ENCODE results near the gene APOA5. TPM values are rescaled to one million over a fixed set of nuclear protein-coding genes. Genes with fewer than 3 reads are reported as not detected.

Gene APOA5
- total RNA-seq, 1 donor from 2014 or later, result not detected

DNA sequence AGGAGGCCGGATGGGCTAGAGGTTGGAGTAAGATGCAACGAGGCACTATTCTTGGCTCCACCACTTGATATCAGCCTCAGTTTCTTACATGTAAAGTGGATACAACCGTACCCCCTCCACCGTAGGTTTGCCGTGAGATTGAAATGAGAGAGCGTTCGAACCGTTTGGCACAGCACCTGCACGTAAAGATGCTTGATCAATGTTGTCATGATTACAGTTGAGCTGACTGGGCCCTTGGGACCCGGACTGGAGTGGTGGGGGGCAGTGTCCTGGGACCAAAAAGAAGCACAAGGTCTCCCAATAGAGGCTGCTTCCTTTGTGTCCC lies 41.8 kb upstream of the APOA5 start:
- no peak for DNase-seq (ENCODE audit: low spot score)
- Mint-ChIP-seq H3K27ac (no peak overlapping the region), H3K27me3 (ENCODE audit: low read depth) (no peaks in the 10 kb centered on the region), H3K36me3 (ENCODE audit: low read depth) (no peaks in the 10 kb centered on the region), H3K9me3 (no peaks in the 10 kb centered on the region), H3K4me3 (ENCODE audit: low read depth) (no peak overlapping the region), H3K4me1 (ENCODE audit: low read depth) (peaks cover 6% of the 10 kb centered on the region)
- intact Hi-C loops (cut with micrococcal nuclease), result no loop called here

DNA sequence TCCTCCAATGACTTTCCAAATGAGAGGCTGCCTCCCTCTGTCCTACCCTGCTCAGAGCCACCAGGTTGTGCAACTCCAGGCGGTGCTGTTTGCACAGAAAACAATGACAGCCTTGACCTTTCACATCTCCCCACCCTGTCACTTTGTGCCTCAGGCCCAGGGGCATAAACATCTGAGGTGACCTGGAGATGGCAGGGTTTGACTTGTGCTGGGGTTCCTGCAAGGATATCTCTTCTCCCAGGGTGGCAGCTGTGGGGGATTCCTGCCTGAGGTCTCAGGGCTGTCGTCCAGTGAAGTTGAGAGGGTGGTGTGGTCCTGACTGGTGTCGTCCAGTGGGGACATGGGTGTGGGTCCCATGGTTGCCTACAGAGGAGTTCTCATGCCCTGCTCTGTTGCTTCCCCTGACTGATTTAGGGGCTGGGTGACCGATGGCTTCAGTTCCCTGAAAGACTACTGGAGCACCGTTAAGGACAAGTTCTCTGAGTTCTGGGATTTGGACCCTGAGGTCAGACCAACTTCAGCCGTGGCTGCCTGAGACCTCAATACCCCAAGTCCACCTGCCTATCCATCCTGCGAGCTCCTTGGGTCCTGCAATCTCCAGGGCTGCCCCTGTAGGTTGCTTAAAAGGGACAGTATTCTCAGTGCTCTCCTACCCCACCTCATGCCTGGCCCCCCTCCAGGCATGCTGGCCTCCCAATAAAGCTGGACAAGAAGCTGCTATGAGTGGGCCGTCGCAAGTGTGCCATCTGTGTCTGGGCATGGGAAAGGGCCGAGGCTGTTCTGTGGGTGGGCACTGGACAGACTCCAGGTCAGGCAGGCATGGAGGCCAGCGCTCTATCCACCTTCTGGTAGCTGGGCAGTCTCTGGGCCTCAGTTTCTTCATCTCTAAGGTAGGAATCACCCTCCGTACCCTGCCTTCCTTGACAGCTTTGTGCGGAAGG lies 40.9 kb upstream of the APOA5 start:
- intact Hi-C loops (cut with micrococcal nuclease), result no loop called here
- H3K27ac Mint-ChIP-seq, result no peak overlapping the region
- H3K27me3 Mint-ChIP-seq (ENCODE audit: low read depth), result no peaks in the 10 kb centered on the region
- DNase-seq (ENCODE audit: low spot score), result no peak
- peaks cover 2% of the 10 kb centered on the region for H3K4me1 Mint-ChIP-seq (ENCODE audit: low read depth)
- H3K4me3 Mint-ChIP-seq (ENCODE audit: low read depth), result no peak overlapping the region
- H3K9me3 Mint-ChIP-seq, result no peaks in the 10 kb centered on the region
- no peaks in the 10 kb centered on the region for H3K36me3 Mint-ChIP-seq (ENCODE audit: low read depth)

DNA sequence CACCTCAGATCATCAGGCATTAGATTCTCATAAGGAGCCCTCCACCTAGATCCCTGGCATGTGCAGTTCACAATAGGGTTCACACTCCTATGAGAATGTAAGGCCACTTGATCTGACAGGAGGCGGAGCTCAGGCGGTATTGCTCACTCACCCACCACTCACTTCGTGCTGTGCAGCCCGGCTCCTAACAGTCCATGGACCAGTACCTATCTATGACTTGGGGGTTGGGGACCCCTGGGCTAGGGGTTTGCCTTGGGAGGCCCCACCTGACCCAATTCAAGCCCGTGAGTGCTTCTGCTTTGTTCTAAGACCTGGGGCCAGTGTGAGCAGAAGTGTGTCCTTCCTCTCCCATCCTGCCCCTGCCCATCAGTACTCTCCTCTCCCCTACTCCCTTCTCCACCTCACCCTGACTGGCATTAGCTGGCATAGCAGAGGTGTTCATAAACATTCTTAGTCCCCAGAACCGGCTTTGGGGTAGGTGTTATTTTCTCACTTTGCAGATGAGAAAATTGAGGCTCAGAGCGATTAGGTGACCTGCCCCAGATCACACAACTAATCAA lies 40.2 kb upstream of the APOA5 start:
- H3K36me3 Mint-ChIP-seq (ENCODE audit: low read depth), result no peaks in the 10 kb centered on the region
- H3K27me3 Mint-ChIP-seq (ENCODE audit: low read depth), result no peaks in the 10 kb centered on the region
- DNase-seq (ENCODE audit: low spot score), result no peak
- H3K9me3 Mint-ChIP-seq, result no peaks in the 10 kb centered on the region
- no peak overlapping the region for H3K4me3 Mint-ChIP-seq (ENCODE audit: low read depth)
- peaks cover 2% of the 10 kb centered on the region for H3K4me1 Mint-ChIP-seq (ENCODE audit: low read depth)
- H3K27ac Mint-ChIP-seq, result no peak overlapping the region
- intact Hi-C loops (cut with micrococcal nuclease), result no loop called here

DNA sequence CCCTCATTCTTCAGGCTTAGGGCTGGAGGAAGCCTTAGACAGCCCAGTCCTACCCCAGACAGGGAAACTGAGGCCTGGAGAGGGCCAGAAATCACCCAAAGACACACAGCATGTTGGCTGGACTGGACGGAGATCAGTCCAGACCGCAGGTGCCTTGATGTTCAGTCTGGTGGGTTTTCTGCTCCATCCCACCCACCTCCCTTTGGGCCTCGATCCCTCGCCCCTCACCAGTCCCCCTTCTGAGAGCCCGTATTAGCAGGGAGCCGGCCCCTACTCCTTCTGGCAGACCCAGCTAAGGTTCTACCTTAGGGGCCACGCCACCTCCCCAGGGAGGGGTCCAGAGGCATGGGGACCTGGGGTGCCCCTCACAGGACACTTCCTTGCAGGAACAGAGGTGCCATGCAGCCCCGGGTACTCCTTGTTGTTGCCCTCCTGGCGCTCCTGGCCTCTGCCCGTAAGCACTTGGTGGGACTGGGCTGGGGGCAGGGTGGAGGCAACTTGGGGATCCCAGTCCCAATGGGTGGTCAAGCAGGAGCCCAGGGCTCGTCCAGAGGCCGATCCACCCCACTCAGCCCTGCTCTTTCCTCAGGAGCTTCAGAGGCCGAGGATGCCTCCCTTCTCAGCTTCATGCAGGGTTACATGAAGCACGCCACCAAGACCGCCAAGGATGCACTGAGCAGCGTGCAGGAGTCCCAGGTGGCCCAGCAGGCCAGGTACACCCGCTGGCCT lies 38.7 kb upstream of the APOA5 start:
- H3K4me3 Mint-ChIP-seq (ENCODE audit: low read depth), result no peak overlapping the region

DNA sequence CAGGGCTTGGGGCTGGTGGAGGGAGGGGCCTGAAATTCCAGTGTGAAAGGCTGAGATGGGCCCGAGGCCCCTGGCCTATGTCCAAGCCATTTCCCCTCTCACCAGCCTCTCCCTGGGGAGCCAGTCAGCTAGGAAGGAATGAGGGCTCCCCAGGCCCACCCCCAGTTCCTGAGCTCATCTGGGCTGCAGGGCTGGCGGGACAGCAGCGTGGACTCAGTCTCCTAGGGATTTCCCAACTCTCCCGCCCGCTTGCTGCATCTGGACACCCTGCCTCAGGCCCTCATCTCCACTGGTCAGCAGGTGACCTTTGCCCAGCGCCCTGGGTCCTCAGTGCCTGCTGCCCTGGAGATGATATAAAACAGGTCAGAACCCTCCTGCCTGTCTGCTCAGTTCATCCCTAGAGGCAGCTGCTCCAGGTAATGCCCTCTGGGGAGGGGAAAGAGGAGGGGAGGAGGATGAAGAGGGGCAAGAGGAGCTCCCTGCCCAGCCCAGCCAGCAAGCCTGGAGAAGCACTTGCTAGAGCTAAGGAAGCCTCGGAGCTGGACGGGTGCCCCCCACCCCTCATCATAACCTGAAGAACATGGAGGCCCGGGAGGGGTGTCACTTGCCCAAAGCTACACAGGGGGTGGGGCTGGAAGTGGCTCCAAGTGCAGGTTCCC lies 38.0 kb upstream of the APOA5 start, which contains the start of gene APOC3:
Gene APOC3 (plus strand): TSS at position 383 of the 659 bp plus-strand sequence. CDS start 676 bp downstream, outside the sequence.
- H3K27ac Mint-ChIP-seq, result no peak within 1 kb of the TSS
- no peaks in the 10 kb centered on the region for H3K4me1 Mint-ChIP-seq (ENCODE audit: low read depth)
- H3K4me3 Mint-ChIP-seq (ENCODE audit: low read depth), result no peak within 1 kb of the TSS
- H3K9me3 Mint-ChIP-seq, result no peaks in the 10 kb centered on the region
- H3K27me3 Mint-ChIP-seq (ENCODE audit: low read depth), result no peaks in the 10 kb centered on the region
- intact Hi-C loops (cut with micrococcal nuclease), result no loop called here
- H3K36me3 Mint-ChIP-seq (ENCODE audit: low read depth), result no peaks in the 10 kb centered on the region
- no peak for DNase-seq (ENCODE audit: low spot score)

More for the DNA sequence above, 38.7 kb upstream of the APOA5 start:
- Mint-ChIP-seq H3K9me3 (no peaks in the 10 kb centered on the region), H3K27me3 (ENCODE audit: low read depth) (no peaks in the 10 kb centered on the region), H3K27ac (no peak overlapping the region), H3K4me1 (ENCODE audit: low read depth) (no peaks in the 10 kb centered on the region), H3K36me3 (ENCODE audit: low read depth) (no peaks in the 10 kb centered on the region)
- intact Hi-C loops (cut with micrococcal nuclease), result no loop called here
- no peak for DNase-seq (ENCODE audit: low spot score)

DNA sequence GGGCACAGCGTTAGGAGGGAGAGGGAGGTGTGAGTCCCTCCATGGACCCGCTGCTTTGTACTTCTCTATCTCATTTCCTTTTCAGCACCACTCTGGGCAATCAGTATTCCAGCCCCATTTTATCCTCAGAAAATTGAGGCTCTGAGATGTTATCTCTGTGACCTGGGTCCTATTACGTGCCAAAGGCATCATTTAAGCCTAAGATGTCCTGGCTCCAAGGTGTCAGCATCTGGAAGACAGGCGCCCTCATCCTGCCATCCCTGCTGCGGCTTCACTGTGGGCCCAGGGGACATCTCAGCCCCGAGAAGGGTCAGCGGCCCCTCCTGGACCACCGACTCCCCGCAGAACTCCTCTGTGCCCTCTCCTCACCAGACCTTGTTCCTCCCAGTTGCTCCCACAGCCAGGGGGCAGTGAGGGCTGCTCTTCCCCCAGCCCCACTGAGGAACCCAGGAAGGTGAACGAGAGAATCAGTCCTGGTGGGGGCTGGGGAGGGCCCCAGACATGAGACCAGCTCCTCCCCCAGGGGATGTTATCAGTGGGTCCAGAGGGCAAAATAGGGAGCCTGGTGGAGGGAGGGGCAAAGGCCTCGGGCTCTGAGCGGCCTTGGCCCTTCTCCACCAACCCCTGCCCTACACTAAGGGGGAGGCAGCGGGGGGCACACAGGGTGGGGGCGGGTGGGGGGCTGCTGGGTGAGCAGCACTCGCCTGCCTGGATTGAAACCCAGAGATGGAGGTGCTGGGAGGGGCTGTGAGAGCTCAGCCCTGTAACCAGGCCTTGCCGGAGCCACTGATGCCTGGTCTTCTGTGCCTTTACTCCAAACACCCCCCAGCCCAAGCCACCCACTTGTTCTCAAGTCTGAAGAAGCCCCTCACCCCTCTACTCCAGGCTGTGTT lies 37.2 kb upstream of the APOA5 start:
- Mint-ChIP-seq H3K27me3 (ENCODE audit: low read depth) (no peaks in the 10 kb centered on the region), H3K4me1 (ENCODE audit: low read depth) (no peaks in the 10 kb centered on the region), H3K27ac (no peak overlapping the region), H3K4me3 (ENCODE audit: low read depth) (no peak overlapping the region), H3K36me3 (ENCODE audit: low read depth) (no peaks in the 10 kb centered on the region), H3K9me3 (no peaks in the 10 kb centered on the region)
- no peak for DNase-seq (ENCODE audit: low spot score)
- intact Hi-C loops (cut with micrococcal nuclease), result no loop called here

DNA sequence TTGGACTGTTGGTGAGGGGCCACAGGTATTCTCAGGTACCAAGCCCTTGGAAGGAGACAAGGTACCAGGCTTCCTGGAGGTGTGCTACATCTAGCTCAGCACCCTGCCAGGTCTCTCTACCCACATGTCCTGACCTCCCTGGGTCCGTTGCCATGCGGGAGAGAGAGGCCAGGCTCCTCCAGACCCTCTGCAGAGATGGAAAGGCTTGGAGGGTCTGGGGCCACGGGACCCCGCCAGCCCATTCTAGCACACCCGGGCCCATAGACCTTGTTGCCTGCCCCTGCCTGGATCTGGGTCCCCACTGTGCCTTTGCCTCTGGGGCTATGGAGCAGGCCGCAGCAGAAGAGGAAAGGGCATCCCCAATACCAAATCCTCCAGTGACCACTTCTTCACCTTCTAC lies 35.8 kb upstream of the APOA5 start:
- DNase-seq (ENCODE audit: low spot score), result no peak
- Mint-ChIP-seq H3K27ac (no peak overlapping the region), H3K4me3 (ENCODE audit: low read depth) (no peak overlapping the region), H3K27me3 (ENCODE audit: low read depth) (no peaks in the 10 kb centered on the region), H3K36me3 (ENCODE audit: low read depth) (no peaks in the 10 kb centered on the region), H3K4me1 (ENCODE audit: low read depth) (no peaks in the 10 kb centered on the region), H3K9me3 (no peaks in the 10 kb centered on the region)
- intact Hi-C loops (cut with micrococcal nuclease), result no loop called here

DNA sequence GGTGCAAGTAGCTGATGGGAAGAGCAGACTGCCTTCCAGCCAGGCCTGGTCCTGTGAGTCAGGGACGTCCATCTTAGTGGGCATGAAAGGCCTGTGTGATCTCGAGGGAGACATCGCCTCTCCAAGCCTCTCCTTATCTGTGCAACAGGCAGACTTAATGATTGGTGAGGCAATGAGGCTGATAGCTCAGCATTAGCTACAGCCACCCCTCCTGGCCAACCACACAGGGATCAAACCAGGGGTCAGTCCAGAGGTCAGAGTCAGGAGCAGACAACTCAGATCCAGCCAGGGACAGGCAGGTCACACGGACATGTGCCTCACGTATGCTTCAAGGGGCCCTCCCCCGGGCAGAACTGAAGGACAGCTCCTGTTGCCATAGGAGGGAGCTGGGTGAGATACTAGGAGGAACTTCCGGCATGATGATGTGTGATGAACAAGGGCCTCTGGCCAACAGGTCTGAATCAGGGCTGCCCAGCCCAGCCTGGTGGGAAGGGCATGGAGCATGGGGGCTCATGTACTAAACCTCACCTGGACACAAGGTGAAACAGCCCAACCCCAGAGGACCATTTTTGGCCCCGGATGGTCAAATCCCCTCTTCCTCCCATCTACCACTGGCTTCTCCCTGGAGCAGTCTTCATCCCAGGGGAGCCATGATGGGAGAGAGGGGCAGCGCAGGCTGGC lies 35.2 kb upstream of the APOA5 start:
- H3K4me3 Mint-ChIP-seq (ENCODE audit: low read depth), result no peak overlapping the region
- H3K27ac Mint-ChIP-seq, result no peak overlapping the region
- no peaks in the 10 kb centered on the region for H3K36me3 Mint-ChIP-seq (ENCODE audit: low read depth)
- H3K9me3 Mint-ChIP-seq, result no peaks in the 10 kb centered on the region
- H3K27me3 Mint-ChIP-seq (ENCODE audit: low read depth), result no peaks in the 10 kb centered on the region
- no peaks in the 10 kb centered on the region for H3K4me1 Mint-ChIP-seq (ENCODE audit: low read depth)
- DNase-seq (ENCODE audit: low spot score), result no peak
- intact Hi-C loops (cut with micrococcal nuclease), result no loop called here

DNA sequence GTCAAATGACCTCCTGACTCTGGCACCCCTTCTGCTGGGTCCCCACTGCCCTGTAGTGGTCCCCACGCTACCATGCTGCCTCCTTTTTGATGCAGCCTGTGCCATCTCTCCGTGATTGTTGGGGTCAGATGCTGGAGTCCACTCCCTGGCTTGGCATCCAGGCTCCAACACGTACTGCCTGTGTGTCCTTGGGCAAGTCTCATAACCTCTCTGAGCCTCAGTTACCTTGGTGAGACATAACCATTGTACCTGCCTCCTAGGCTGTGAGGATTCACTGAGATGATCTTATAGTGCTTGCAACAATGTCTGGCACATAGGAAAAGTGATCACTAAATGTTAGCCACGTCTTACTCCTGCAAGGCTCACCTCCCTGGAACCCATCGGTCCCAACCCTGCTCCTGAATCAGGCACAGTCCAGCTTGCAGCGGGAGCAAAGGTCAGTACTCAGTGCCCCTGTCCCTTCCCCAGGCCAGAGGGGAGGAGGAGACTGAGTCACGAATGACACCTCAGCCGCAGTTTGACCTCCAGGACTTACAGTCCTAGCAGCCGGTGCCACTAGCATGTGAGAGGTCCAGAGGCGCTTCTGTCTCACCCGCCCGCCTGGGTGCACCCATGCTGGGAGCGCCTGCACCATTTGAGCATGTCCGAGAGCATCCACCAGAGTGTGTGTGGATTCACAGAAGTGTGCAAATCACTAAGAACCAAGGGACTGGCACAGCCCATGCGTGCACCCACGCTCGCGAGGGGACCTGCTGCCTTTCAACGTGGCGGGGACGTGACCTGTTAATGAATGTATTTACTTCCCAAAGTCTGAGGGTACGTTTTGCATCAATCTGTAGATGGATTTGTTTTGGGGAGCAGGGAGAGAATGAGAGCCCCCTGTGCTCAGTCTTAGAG lies 34.4 kb upstream of the APOA5 start:
- Mint-ChIP-seq H3K36me3 (ENCODE audit: low read depth) (no peaks in the 10 kb centered on the region), H3K27ac (no peak overlapping the region), H3K4me3 (ENCODE audit: low read depth) (no peak overlapping the region), H3K27me3 (ENCODE audit: low read depth) (no peaks in the 10 kb centered on the region), H3K9me3 (no peaks in the 10 kb centered on the region), H3K4me1 (ENCODE audit: low read depth) (no peaks in the 10 kb centered on the region)
- DNase-seq (ENCODE audit: low spot score), result no peak
- intact Hi-C loops (cut with micrococcal nuclease), result no loop called here

DNA sequence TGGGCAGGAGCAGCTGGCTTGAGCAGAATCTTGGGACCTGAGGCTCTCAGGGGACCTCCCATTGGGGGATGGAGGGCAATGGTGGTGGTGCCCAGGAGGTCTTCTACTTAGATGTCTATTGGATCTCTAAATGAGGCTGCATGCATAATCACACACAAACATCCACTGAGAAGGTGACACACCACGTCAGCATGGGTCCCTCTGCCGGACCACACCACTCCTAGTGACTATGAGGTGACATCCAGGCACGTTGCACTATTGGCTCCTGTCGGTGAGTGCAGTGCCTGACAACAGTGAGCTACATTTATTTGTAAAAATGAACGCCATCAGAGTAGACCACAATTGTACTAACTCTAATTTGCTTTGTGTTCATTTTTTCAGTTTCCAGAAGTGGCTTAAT lies 33.8 kb upstream of the APOA5 start:
- Mint-ChIP-seq H3K4me3 (ENCODE audit: low read depth) (no peak overlapping the region), H3K4me1 (ENCODE audit: low read depth) (no peaks in the 10 kb centered on the region), H3K36me3 (ENCODE audit: low read depth) (no peaks in the 10 kb centered on the region), H3K27me3 (ENCODE audit: low read depth) (no peaks in the 10 kb centered on the region), H3K9me3 (no peaks in the 10 kb centered on the region), H3K27ac (no peak overlapping the region)
- intact Hi-C loops (cut with micrococcal nuclease), result no loop called here
- DNase-seq (ENCODE audit: low spot score), result no peak
